Measurements from ENCODE around the gene TAOK3. TPM values are rescaled to one million over a fixed set of nuclear protein-coding genes. Genes with fewer than 3 reads are reported as not detected.
"Not testable (repeated sequence)": the region's sequence is repeated elsewhere in the genome, so short reads cannot be mapped to it uniquely, and the experiment has no call there.

The TAOK3 gene
- total RNA-seq, 1 donor from 2014 or later, result 20.9 TPM

DNA sequence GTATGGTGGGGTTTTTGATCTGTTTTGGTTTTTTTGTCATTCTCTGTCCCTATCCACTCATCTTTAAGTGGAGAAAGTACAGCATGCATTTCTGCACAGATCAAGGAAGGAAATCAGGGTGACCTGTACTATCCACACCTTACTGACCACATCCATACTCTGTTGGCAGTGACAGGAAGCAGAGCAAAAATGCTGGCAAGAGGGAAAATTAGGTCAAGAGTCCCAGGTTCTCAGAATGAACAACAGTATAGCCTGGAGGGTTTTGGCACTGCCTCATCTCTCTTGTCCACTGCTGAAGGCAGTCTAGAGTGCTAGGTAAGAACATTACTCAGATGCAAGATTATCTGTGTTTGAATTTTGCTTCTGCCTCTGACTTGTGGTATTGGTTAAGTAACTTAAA, 70.7 kb downstream of the TAOK3 start:
- DNase-seq (ENCODE audit: low read depth), result no peak

DNA sequence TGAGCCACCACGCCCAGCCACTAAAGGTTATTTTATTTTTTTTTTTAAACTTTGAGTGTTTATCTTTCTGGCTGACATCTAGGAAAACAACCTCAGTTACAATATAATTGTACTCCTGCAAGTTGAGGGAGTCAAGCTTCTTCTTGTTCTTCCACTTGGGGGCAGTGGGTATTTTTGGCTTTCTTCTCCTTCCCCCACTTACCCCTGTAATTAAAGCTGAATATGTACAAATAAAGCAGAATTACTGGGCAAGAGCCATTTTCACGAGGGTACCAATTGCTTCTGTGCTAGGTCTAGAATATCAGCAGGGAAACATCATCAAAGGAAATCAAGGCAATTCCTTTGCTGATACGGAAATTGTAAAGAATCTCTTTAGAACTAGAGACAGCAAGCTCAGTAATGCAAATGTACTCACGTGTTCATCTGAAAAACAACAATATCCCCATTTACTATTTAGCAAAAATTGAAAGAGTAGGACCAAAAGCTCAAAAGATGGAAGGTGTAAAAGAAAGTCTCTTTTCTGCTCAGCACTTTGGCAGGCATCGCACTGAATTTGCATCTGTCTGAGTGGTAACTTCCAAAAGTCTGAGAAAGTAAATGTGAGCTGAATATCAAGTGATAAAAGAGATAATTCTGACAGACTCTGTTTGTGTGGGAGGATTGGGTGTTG, 72.8 kb downstream of the TAOK3 start:
- DNase-seq (ENCODE audit: low read depth), result no peak

DNA sequence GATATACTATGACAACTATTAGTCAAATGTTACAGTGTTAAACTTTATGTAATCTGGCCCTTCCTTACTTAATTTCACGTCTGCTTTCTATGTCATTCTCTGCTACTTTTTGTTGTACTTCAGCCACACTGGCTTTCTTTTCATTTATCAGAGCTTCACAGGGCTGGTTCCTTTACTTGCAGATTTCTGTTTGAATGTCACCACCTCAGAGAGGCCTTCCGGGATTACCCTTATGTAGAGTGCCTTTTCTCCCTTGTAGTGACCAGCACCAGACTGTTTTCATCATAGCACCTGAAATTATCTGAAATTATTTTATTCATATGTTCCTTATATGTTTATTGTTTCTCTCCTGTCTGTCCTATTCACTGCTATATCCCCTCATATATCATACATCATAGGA, 75.4 kb downstream of the TAOK3 start:
- no peak for DNase-seq (ENCODE audit: low read depth)

DNA sequence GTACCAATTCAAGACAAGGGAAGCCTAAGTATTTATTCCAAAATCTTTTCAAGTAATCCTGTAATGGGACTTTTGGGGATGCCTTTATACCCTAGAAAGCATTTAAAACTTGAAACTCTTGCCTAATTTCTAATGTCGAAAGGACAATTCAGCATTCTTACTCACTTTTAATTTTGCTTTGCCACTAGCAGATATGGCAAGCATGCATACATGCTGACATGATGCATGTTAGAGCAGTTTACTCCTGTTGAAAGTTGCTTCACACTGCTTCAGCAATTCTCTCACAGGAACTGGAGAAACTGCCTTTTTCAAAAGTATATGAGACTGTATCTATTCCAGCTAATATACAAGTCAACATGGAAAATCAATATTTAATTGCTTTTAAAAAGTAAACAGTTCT, 79.9 kb downstream of the TAOK3 start:
- no peak for DNase-seq (ENCODE audit: low read depth)

DNA sequence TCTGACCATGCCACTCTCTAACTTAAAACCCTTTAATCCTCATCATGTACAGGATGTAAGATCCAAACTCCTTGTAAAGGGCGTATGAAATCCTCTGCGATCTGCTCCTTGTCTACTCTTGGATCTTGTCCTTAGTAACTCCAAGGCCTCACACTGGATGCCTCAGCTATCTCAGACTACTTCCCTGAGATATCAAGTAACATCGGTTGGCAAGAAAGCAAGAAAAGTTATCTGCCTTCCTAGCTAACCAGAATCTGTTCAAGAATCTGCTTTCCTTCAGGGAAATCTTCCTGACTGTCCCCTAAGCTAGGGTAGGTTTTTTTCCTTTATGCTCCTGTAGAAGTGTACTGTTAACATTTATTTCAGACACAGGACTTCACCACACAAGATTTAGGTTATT, 82.6 kb downstream of the TAOK3 start:
- peak; percentile 51 for DNase-seq (ENCODE audit: low read depth)

DNA sequence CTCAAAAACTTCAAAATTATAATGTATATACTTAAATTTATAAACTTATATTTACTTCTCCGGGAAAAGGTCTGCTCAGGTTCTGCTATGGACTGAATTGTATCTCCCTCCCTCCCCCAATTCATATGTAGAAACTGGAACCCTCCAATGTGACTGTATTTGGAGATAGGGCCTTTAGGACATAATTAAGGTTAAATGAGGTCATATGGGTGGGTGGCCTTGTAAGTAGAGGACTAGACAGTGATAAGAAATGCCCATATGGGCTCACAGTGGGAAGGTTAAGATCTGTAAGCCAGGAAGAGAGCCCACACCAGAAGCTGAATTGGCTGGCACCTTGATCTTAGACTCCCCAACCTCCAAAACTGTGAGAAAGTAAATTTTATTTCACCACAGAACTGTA, 84.5 kb downstream of the TAOK3 start:
- DNase-seq (ENCODE audit: low read depth), result no peak

DNA sequence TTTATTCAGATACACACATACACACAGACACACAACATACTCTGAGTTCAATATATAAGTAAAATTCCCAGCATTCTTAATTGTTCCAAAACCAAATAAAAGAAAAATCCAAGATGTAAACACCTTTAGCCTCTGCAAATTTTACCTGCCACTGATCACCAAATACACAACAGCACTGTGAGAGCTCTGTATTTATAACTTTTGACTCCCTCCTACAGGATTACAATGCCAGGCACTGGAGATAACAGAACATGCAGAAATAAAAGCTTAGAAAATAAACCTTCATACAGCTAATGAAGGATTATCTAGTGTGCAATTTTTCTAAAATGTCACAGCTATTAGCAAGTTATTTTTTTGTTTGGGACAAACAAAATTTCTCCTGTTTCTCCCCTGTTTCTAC, 85.0 kb downstream of the TAOK3 start:
- DNase-seq (ENCODE audit: low read depth), result no peak

DNA sequence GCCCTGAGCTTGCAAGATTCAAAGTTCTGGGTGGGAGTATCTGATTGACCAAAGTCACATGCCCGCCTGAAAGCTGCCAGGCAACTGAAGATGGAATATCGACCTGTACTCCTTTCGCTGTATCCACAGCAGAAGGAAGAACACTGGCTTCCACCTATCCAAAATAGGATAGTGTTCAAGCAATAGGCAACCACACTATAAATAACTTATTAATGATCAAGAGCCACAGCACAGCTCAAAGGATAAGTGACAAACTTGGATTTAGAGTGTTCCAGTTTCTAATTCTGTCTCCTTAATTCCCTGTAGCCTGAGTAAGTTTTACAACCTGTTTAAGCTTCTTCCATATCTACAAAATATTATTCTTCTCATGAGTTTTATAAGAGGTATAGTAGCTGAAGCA, 89.9 kb downstream of the TAOK3 start:
- no peak for DNase-seq (ENCODE audit: low read depth)

DNA sequence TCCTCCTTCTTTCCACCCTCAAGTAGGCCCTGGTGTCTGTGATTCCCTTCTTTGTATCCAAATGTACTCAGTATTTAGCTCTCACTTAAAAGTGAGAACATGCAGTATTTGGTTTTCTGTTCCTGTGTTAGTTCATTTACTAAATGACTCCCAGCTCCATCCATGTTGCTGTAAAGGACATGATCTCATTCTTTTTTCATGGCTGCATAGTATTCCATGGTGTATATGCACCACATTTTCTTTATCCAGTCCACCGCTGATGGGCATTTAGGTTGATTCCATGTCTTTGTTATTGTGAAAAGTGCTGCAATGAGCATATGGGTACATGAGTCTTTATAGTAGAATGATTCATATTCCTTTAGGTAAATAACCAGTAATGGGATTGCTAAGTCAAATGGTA, 94.4 kb downstream of the TAOK3 start:
- not testable (repeated sequence) for DNase-seq (ENCODE audit: low read depth)

DNA sequence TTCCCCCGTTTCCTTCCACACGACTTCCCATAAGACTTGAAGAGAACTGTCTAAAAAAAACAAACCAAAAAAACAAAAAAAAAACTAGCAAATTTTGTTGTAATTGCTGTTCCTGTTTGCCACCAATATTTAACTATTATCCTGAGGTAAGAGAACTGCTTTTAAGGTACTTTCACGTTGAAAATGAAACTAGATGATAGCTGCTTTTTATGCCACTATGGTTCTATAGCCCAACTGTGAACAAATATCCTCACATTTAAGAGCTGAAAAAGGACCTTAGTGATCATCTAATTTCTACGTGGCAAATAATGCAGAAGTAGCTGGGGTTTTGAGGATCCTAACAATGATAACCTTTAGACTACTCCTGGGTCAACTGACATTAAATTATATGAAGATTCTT, 98.6 kb downstream of the TAOK3 start:
- DNase-seq (ENCODE audit: low read depth), result no peak

DNA sequence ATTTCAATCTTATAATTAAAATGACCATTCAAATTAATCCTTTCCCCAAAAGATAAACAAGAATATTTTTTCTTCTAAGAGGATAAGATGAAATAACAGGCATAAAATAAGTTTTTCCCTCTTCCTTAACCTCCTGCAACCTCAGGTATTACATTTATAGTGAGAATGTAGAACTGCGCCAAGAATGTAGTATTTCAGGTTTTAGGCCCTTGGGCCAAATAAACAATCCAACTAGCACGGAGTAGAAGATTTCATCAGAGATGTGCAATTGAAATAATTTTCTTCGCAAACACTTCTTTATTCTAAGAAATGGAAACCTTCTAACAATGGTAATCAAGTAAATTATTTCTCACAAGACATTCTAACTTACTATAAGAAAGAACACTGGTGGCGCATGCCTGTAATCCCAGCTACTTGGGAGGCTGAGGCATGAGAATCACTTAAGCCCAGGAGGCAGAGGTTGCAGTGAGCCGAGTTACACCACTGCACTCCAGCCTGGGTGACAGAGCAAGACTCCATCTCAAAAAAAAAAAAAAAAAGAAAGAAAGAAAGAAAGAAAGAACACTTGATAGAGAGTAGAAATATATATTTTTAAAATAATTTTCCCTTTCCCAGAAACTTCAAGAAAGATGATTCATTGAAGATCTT, 100.8 kb downstream of the TAOK3 start:
- DNase-seq (ENCODE audit: low read depth), result no peak

DNA sequence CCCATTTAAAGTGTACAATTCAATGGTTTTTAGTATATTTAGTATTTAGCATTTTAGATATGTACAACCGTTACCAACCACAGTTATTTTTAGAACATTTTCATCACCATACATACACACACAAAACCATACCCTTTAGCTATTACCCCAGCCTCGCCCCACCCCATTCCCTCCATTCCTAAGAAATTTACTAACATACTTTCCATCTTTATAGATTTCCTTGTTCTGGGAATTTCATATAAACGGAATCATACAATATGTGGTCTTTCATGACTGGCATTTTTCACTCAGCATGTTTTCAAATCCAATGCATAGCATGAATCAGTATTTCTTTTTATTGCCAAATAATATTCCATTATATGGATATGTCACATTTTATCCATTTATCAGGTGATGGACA, 101.5 kb downstream of the TAOK3 start:
- no peak for DNase-seq (ENCODE audit: low read depth)

DNA sequence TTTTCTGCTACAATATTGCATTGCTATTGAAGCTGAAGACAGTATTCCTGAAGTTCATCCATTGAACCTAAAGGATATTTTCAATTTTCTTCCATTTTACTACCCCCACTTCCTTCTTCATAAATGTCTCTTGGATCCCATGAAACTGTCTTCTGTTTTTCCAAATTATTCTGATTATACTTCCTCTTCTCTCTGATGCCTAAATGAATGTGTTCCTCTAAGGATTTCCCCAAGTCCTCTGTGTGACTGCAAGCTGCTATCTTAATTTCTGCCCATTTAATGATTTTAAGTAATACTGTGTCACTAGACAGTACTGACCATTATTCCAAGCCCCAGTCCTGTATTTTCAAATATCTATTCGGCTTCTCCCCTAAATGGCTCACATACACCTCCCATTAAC, 102.9 kb downstream of the TAOK3 start:
- DNase-seq (ENCODE audit: low read depth), result no peak

DNA sequence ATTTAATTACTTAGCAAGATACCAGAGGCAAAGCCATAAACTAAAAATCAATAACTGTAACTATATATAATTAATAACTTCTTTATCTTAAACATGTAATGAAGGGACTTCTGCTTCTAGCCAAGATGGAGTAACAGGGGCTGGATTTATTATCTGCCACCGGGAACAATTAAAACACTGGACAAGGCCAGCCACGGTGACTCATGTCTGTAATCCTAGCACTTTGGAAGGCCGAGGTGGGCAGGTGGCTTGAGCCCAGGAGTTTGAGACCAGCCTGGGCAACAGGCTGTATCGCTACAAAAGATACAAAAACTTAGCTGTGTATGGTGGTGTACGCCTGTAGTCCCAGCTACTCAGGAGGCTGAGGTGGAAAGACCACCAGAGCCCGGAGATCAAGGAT, 113.6 kb downstream of the TAOK3 start:
- peak; percentile 72 for DNase-seq (ENCODE audit: low read depth)

DNA sequence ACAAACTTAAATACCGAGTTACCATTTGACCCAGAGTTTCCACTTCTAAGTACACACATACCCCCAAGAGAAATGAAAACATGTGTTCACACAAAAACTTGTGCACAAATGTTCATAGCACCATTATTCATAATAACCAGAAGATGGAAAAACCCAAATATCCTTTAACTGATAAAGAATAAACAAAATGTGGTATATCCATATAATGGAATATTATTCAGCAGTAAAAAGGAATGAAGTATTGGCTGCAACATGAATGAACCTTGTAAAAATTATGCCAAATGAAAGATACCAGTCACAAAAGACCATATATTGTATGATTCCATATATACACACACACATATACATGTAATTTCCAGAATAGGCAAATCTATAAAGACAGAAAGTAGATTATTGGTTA, 116.4 kb downstream of the TAOK3 start:
- no peak for DNase-seq (ENCODE audit: low read depth)

DNA sequence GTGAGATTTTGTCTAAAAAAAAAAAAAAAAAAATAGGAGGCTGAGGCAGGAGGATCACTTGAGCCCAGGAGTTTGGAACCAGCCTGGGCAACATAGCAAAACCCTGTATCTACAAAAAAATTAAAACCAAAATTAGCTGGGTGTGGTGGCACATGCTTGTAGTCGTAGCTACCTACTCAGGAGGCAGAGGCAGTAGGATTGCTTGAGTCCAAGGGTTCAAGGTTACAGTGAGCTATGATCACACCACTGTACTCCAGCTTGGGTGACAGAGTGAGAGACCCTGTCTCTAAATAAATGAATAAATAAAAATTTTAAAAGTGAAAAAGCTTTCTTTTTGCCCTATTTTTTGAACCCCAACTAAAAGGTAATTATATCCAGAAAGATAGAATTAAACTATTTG, 123.2 kb downstream of the TAOK3 start:
- DNase-seq (ENCODE audit: low read depth), result no peak

DNA sequence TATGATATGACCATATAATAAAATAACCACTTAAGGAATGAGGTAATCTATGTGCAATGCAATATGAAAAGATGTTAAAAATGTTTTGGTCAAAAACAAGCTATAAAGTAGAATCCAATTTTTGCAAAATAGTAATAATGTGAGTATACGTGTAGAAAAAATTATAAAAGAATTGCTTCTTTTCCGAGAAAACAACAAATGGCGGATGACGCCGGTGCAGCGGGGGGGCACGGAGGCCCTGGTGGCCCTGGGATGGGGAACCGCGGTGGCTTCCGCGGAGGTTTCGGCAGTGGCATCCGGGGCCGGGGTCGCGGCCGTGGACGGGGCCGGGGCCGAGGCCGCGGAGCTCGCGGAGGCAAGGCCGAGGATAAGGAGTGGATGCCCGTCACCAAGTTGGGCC, 126.8 kb downstream of the TAOK3 start:
- DNase-seq (ENCODE audit: low read depth), result not testable (repeated sequence)

DNA sequence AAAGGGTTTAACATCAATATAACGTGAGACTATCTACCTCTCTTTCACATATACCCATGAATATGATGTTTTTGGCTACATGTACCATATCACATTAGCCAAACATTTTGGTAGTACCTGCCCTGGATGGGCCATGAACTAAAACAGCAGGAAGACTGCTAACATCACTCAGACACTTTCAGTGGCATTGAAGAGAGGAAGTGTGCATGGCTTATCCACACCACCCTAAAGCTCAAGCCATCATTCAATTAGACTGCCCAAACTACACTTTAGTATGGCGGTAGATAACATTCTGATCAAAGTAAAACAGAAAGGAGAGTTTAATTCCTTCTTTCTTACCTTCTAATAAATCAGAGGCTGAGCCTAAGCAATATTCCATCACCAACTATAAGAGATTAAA, 133.8 kb downstream of the TAOK3 start:
- no peak for DNase-seq (ENCODE audit: low read depth)

DNA sequence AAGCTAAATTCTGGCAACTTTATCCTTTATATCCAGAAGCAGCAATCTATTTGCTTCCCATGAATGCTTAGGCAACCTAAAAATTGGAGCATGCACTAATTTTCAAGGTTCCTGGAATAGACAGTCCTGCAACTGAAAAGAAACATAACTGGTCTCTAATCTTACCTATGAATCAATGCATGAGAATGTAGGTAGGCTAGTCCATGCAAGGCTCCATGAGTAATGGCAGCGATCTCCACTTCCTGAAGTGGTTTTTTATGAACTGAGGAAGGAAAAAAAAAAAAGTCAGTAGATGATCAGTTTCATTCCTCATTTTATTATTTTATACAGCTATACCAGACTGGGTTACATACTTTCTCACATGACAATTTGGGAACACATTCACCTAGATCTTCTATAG, 134.8 kb downstream of the TAOK3 start:
- DNase-seq (ENCODE audit: low read depth), result no peak

DNA sequence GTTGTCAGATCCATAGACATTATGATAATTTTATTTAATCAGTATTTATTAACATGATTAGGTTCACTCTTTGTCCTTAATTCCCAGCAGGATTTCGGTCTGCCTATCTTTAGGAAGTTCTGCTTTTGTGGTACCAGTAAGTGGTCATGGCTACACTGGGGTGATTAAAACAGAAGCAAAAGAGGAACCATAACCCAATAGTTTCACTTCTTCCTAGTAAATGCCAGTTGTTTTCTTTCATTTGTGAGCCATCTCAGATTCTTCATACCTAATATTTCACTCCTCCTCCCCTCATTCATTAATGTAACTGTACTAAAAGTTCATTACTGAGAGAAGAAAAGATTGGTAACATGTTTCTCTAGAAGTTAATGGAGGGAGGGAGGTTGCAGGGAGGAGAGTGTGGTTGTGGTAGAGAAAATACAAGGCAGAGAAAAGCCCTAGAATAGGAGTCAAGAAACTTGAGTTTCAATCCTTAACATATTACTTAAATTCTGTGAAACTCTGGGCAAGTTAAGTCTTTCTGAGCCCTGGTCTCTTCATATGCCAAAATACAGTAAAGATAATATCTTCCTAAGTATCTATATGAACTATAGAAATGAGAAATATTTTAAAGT, 135.5 kb downstream of the TAOK3 start:
- no peak for DNase-seq (ENCODE audit: low read depth)

DNA sequence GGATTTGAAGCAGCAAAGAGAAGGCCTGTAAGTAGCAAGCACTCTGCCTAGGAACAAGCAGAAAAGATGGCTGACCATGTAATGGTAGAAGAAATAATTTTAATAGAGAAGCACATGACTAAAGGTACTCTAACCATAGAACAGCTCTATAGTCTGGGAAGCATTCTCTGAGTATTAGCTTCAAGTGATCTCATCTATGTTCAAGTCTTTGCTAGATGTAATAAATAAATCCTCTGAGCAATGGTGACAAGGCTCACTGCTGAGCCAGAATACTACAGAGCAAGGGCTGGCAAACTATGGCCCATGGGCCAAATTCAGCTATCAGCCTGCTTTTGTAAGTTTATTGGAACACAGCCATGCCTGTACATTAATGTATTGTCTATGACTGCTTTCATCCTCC, 152.0 kb downstream of the TAOK3 start:
- DNase-seq (ENCODE audit: low read depth), result no peak

DNA sequence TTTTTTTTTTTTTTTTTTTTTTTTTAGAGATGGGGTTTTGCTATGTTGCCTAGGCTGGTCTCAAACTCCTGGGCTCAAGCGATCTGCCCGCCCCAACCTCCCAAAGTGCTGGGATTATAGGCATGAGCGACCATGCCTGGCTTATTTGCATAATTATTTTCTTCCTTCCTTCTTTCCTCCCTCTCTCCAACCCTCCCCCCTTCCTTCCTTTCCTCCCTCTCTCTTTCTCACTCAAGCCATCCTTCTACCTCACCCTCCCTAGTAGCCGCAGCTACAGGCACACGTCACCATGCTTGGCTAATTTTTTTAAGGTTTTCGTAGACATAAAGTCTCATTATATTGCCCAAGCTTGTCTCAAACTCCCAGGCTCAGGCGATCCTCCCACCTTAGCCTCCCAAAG, 152.9 kb downstream of the TAOK3 start:
- no peak for DNase-seq (ENCODE audit: low read depth)

DNA sequence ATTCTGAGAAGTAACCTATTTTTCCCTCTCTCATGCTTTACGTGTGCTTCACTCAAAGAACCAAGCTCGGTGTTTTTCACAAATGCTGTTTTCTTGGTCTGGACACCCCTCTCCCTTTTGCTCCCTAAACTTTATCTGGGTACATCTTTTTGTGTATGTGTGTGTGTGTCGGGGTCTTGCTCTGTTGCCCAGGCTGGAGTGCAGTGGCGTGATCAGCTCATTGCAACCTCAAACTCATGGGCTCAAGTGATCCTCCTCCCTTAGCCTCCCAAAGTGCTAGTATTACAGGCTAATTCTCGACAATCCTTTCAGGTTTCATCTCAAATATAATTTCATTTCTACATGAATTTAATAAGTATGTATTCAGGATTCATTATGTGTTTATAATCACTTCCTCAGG, 153.6 kb downstream of the TAOK3 start:
- no peak for DNase-seq (ENCODE audit: low read depth)
